NCI-H1694 (cell line): ENCODE data around the gene ZNF70.

Source experiments
- DNase-seq: peaks from one replicate; lab custom pipeline; 2025; lab: John Stamatoyannopoulos, UW

ZNF70 gene

GRCh38 chr22:23692598-23693291 is 58.2 kb downstream of the ZNF70 start:
- DNase-seq: no peak

DNA sequence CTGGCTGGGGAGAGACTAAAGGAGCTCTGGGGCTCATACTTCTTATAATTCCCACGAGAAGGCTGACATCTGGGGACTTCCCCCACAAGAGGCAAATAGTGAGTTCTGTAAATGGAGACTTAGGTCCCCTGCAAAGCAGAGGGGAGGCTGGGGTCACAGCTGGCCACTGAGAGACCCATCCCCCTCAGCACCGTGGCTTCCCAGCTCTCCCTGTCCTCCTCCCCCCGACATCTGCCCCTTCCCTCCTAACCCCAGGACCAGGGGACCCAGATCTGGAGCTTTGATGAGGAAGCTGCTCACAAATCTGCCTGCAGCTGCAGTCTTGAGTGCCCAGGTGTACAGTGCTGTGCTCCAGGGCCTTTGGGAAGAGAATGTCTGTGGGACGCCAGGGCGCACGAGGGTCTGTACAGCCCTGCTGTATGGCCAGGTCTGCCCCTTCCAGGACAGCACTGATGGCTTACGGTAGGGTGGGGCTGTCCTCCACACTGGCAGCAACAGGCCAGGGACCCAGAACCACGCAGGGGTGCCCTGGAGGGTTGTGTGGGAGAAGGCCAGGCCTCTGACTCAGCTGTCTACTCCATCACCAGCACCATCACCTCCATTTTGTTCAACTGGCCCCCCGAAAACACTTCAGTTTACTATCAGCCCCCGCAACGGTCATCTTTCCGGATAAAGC is 59.0 kb downstream of the ZNF70 start:
- DNase-seq: no peak

GRCh38 chr22:23690713-23691112 is 60.2 kb downstream of the ZNF70 start, which contains the start of gene RGL4:
RGL4 (plus strand) TSS chr22:23691013; CDS start chr22:23692031, 1,018 bp downstream.
- DNase-seq: no peak

DNA sequence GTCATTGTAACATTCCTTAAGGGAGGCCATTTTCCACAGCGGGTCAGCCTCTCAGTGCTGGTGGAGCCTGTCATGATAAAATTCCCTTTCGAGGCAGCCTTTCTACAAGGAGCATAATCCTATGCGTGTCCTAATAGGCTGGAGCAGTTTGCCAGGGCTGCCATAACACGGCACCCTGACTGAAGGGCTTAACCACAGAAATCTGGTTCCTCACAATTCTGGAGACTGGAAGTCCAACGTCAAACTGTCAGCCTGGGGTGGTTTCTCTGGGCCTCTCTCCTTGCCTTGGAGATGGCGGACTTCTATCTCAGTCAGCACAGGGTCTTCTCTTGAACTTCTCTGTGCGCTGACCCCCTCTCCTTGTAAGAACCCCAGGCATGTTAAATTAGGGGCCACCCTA is 61.5 kb downstream of the ZNF70 start:
- no peak for DNase-seq
